Central memory CD8-positive, alpha-beta T cell (primary cell): ENCODE measurements around the gene TEAD2.
"Not testable (repeated sequence)": the region's sequence is repeated elsewhere in the genome, so short reads cannot be mapped to it uniquely, and the experiment has no call there.

ENCODE experiments used
- ATAC-seq: fragments of 150-1000 bp; cut with Tn5 transposase; replicated peaks from 2 replicates; pipeline ENCODE4 v1.10.0; 2022; ENCODE audit warnings: mild to moderate bottlenecking, moderate FRiP score, moderate number of reproducible peaks; ENCODE audit not compliant: poor library complexity, severe bottlenecking; ENCODE audit errors: extremely low read depth
- DNase-seq, 2 donors: peaks; one replicate each; pipeline ENCODE4 v3.0.0; 2021; ENCODE audit warnings: low spot score in 2 of 2
- H3K27ac Mint-ChIP-seq: one replicate; pipeline ENCODE4 v1.8.0; 2022; ENCODE audit warnings: low read depth, mild to moderate bottlenecking, moderate library complexity, mixed read lengths
- H3K27me3 Mint-ChIP-seq: one replicate; pipeline ENCODE4 v1.8.0; 2022; ENCODE audit warnings: mixed read lengths
- H3K36me3 Mint-ChIP-seq: one replicate; pipeline ENCODE4 v1.8.0; 2022; ENCODE audit warnings: mild to moderate bottlenecking, moderate library complexity, mixed read lengths; ENCODE audit not compliant: insufficient read depth
- H3K4me1 Mint-ChIP-seq: one replicate; pipeline ENCODE4 v1.8.0; 2022; ENCODE audit warnings: mixed read lengths
- H3K4me3 Mint-ChIP-seq: one replicate; pipeline ENCODE4 v1.8.0; 2022; ENCODE audit warnings: mild to moderate bottlenecking, moderate library complexity, mixed read lengths
- H3K9me3 Mint-ChIP-seq: one replicate; pipeline ENCODE4 v1.8.0; 2022; ENCODE audit warnings: mixed read lengths

The TEAD2 gene

DNA sequence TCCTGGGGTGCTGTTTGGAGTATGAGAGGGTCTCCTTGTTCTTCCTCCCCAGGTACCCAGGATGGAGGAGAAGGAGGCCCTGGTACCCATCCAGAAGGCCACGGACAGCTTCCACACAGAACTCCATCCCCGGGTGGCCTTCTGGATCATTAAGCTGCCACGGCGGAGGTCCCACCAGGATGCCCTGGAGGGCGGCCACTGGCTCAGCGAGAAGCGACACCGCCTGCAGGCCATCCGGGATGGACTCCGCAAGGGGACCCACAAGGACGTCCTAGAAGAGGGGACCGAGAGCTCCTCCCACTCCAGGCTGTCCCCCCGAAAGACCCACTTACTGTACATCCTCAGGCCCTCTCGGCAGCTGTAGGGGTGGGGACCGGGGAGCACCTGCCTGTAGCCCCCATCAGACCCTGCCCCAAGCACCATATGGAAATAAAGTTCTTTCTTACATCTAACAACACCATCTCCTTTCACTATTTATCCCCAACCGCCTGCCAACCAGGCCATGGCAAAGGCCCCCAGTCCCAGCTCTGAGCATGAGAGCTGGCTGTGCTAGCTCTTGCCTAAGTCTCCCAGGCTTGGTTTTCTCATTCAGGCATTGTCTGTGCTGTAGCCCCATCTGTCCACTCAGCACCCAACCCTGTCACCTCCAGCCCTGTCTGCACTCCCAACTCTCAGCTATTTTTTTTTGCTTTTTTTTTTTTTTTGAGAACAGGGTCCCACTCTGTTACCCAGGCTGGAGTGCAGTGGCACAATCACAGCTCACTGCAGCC, 12.6 kb upstream of the TEAD2 start:
- H3K4me3 Mint-ChIP-seq: no peak overlapping the region
- DNase-seq (no peak), ATAC-seq (no peak)
- H3K27me3 Mint-ChIP-seq: peaks cover 24% of the 10 kb centered on the region
- H3K36me3 Mint-ChIP-seq: no peaks in the 10 kb centered on the region
- no peaks in the 10 kb centered on the region for H3K4me1 Mint-ChIP-seq
- H3K27ac Mint-ChIP-seq: no peak overlapping the region
- no peaks in the 10 kb centered on the region for H3K9me3 Mint-ChIP-seq

DNA sequence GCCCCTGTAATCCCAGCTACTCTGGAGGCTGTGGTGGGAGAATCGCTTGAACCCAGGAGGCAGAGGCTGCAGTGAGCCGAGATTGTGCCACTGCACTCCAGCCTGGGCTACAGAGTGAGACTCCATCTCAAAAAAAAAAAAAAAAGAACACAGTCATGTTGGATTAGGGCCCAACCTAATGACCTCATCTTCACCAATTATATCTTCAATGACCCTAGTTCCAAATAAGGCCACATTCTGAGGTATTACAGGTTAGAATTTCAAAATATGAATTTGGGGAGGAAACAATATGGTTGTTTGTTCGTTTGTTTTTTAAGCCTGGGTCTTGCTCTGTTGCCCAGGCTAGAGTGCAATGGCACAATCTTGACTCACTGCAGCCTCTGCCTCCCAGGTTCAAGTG, 11.0 kb upstream of the TEAD2 start:
- H3K27ac Mint-ChIP-seq, H3K36me3 Mint-ChIP-seq, ATAC-seq, H3K4me1 Mint-ChIP-seq, H3K4me3 Mint-ChIP-seq, DNase-seq, H3K9me3 Mint-ChIP-seq: not testable (repeated sequence)
- peaks cover 24% of the 10 kb centered on the region for H3K27me3 Mint-ChIP-seq

DNA sequence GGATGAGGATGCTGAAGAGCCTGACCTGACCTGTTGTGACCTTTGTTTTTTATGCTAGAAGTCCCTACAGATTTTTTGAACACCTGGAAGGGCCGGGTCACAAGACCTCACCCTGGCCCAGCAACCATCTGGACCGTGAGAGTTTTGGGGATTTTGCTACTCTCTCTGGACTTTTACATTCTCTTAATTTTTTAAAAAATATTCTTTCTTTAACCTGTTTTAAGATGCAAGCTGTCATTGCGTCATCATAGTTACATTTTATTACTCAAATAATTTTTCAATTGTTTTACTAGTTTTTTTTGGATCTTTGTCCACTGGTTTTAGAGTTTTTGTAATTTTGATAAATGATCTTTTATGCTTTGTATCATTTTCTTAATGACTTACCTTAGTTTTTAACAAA, 9.0 kb upstream of the TEAD2 start:
- H3K36me3 Mint-ChIP-seq: no peaks in the 10 kb centered on the region
- DNase-seq: no peak
- H3K4me1 Mint-ChIP-seq: no peaks in the 10 kb centered on the region
- H3K27me3 Mint-ChIP-seq: peaks cover 15% of the 10 kb centered on the region
- no peak overlapping the region for H3K4me3 Mint-ChIP-seq
- ATAC-seq: no peak
- H3K27ac Mint-ChIP-seq: no peak overlapping the region
- no peaks in the 10 kb centered on the region for H3K9me3 Mint-ChIP-seq

DNA sequence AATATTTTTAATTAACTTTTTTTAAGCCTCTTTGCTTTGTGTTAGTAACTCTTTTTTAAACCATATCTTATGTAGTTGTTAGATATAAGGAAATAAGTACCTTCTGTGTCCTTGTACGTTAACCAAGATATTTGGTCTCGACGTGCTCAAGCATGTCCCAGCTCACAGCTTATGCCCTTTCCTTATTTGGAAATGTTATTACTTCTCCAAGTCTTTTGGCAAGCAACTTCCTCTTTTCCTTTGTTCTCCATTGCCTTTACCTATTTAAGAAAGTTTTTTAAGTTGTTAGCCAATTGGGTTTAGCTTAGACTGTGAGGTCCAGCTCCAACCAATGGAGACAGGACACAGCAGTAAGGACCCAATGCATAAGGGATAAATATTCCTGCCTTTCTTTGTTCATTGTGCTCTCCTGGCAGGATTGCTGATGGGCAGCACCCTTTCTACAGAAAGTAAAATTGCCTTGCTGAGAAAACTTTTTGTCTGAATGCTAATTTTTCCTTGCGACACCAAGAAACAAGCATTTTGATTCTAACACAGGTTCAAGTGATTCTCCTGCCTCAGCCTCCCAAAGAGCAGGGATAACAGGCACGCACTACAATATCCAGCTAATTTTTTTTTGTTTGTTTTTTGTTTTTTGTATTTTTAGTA, 6.6 kb upstream of the TEAD2 start:
- Mint-ChIP-seq H3K9me3 (no peaks in the 10 kb centered on the region), H3K4me3 (no peak overlapping the region), H3K27me3 (no peaks in the 10 kb centered on the region), H3K36me3 (no peaks in the 10 kb centered on the region), H3K4me1 (no peaks in the 10 kb centered on the region), H3K27ac (no peak overlapping the region)
- DNase-seq: no peak
- ATAC-seq: no peak

DNA sequence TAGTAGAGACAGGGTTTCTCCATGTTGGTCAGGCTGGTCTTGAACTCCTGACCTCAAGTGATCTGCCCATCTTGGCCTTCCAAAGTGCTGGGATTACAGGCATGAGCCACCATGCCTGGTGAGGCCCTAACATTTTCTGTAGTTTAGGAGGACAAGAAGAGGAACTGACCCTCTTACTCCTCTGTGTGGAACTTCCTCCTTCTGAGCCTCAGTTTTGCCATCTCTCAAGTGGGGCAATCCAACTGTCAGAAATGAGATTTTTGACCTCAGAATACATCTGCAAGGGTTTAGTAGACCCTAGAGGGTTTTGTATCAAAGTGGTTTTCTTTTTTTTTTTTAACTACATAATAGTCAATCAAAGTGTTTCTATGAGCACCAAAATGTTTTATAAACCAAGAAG, 3.9 kb upstream of the TEAD2 start:
- Mint-ChIP-seq H3K27ac (no peak overlapping the region), H3K36me3 (peaks cover 1% of the 10 kb centered on the region), H3K9me3 (no peaks in the 10 kb centered on the region), H3K27me3 (no peaks in the 10 kb centered on the region), H3K4me3 (no peak overlapping the region), H3K4me1 (no peaks in the 10 kb centered on the region)
- no peak for ATAC-seq
- DNase-seq: no peak

DNA sequence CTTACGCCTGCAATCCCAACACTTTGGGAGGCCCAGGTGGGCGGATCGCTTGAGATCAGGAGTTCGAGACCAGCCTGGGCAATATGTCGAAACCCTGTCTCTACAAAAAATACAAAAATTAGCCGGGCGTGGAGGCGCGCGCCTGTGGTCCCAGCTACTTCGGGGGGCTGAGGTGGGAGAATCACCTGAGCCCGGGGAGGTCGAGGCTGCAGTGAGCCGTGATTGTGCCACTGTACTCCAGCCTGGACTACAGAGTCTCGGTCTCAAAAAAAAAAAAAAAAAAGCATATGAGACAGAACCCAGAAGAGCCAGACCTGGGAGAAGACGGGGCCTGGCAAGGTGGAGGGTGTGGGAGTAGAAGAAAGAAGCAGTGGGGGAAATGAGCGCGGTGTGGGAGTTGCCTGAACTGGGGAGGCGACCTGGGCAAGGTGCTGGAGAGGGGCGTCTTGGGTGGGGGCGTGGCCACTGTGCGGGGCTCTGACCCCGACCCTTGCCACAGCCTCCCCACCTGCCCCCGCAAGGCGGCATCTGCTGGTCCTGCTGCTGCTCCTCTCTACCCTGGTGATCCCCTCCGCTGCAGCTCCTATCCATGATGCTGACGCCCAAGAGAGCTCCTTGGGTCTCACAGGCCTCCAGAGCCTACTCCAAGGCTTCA, 2.0 kb upstream of the TEAD2 start:
- no peak overlapping the region for H3K4me3 Mint-ChIP-seq
- H3K27me3 Mint-ChIP-seq: no peaks in the 10 kb centered on the region
- DNase-seq: no peak
- no peaks in the 10 kb centered on the region for H3K9me3 Mint-ChIP-seq
- peaks cover 2% of the 10 kb centered on the region for H3K36me3 Mint-ChIP-seq
- no peak for ATAC-seq
- H3K27ac Mint-ChIP-seq: no peak overlapping the region
- peaks cover 6% of the 10 kb centered on the region for H3K4me1 Mint-ChIP-seq

DNA sequence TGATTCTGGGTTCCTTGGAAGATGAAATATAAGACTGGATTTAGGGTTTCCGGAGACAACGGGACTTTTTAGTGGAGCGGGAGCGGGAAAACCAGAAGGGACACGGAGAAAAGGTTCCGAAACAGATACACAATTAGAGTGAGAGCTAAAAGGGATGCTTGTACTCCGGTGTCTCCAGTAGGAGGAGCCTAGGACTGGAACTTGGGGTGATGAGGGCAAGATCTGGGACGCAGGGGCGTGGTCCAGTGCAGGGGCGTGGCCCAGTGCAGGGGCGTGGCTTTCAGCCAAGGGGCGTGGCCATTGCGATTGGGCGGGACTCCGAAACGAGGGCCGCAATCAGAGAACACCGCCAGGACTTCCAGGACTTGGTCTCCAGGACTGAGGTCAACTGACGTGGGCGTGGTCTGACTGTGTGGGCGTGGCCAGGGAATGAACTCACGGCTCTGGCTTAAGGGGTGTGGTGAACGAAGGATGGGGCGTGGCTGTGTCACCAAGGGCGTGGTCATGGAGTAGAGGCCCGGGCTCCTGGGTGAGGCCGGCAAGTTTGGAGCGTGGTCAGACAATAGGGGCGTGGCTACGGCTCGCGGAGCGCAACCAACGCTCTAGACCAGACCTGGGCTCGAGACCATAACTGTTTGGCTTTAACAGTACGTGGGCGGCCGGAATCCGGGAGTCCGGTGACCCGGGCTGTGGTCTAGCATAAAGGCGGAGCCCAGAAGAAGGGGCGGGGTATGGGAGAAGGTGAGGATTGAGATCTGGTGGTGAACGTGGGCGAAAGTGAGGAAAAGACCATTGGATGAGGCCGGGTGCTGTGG, 1.3 kb upstream of the TEAD2 start, which contains the start of gene DKKL1:
TSS of gene DKKL1 (plus strand) at position 610 of the 815 bp plus-strand sequence. CDS start at position 732, 122 bp downstream.
- DNase-seq (peak; percentile 40 to 55), ATAC-seq (peak; percentile 68)
- Mint-ChIP-seq H3K4me3 (no peak within 1 kb of the TSS), H3K9me3 (no peaks in the 10 kb centered on the region), H3K4me1 (peaks cover 6% of the 10 kb centered on the region), H3K27ac (no peak within 1 kb of the TSS), H3K27me3 (no peaks in the 10 kb centered on the region), H3K36me3 (peaks cover 2% of the 10 kb centered on the region)

DNA sequence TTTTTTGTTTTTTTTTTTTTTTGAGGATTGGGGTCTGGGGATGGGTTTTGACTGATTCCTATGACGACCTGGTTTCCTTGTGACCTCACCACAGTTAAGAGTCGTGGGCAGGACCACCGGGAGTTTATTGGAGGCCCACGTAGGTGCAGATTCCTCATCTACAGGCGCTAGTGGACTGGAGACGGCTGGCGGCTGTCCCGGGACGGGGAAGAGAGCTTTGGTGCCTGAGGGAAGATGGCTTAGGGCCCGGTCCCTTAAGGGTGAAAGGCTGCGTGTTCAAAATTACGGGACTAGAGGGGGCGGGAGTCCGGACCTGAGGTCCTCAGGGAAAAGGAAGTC, 682 bp upstream of the TEAD2 start:
- ATAC-seq (no peak), DNase-seq (no peak)

DNA sequence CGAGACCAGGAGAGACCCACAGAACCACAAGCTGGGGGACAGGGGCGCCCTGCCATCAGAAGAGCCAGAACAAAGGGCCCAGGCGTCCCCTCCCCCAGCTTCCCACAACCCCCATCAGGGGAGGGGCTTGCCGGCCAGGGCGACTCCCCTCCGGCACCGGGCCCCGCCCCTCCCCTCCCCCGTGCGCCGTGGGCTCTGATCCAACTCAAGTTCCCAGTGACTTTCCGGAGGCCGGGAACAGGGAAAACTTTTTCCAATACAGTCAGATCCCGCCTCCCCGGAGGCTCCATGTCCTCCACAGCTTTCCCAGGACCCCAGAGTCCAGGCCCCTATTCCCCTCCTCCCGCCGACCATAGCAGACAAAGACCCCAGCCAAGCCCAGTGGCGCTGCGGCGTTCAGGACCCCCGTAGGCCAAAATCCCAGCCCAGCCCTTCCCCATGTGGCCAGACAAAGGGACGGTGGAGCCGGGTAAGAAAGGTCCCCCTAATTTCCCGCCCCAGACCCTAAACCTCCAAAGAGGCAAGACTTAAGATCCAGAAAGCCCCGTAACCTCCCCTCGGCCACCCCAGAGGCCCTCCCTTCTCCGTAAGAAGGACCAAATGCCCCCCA, 673 bp downstream of the TEAD2 start:
- DNase-seq: no peak

More for the DNA sequence above, 682 bp upstream of the TEAD2 start:
- no peak overlapping the region for H3K4me3 Mint-ChIP-seq
- H3K27me3 Mint-ChIP-seq: no peaks in the 10 kb centered on the region
- H3K9me3 Mint-ChIP-seq: no peaks in the 10 kb centered on the region
- no peak overlapping the region for H3K27ac Mint-ChIP-seq
- H3K36me3 Mint-ChIP-seq: peaks cover 2% of the 10 kb centered on the region
- H3K4me1 Mint-ChIP-seq: peaks cover 6% of the 10 kb centered on the region

DNA sequence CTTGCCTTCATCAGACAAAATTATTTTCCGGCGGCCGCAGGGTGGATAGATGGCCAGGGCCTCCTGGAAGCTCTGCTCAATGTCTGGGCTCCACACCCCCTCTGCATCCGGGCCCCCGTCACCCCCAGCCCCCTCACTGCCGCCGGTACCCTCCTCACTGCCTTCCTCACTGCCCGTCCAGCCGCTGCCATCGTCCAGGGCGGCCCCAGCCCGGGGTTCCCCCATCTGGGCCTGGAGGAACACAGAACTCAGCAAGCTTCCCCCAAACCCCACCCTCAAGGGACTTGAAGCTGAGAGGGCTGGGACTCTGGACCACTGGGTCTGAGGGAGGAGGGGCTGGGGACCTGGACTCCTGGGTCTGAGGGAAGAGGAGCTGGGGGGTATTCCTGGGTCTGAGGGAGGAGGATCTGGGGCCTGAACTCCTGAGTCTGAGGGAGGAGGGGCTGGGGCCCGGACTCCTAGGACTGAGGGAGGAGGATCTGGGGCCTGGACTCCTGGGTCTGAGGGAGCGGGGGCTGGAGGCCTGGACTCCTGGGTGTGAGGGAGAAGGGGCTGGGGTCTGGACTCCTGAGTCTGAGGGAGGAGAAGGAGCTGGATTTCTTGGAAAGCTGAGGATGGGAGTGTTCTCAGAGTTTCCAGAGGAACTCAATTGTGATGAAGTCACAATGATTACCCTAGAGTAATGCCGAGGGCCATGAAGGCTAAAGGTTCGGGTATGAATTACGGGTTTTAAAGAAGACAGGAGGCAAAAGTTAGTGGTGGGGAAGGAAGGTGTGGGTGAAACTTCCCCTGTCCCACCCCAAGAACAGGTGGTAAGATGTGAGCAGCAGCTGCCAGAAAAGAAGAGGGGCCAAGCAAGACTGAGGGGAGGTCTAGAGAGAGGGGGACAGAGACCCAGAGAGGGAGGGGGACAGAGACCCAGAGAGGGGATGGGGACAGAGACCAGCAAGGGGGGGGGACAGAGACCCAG, 2.1 kb downstream of the TEAD2 start:
- H3K36me3 Mint-ChIP-seq: peaks cover 3% of the 10 kb centered on the region
- H3K9me3 Mint-ChIP-seq: no peaks in the 10 kb centered on the region
- peaks cover 25% of the 10 kb centered on the region for H3K27me3 Mint-ChIP-seq
- no peak overlapping the region for H3K4me3 Mint-ChIP-seq
- no peak overlapping the region for H3K27ac Mint-ChIP-seq
- ATAC-seq (no peak), DNase-seq (no peak)
- H3K4me1 Mint-ChIP-seq: peaks cover 15% of the 10 kb centered on the region

More for the DNA sequence above, 673 bp downstream of the TEAD2 start:
- Mint-ChIP-seq H3K4me1 (peaks cover 6% of the 10 kb centered on the region), H3K27me3 (peaks cover 11% of the 10 kb centered on the region), H3K27ac (peak overlapping the region; percentile 46), H3K9me3 (no peaks in the 10 kb centered on the region), H3K4me3 (no peak overlapping the region), H3K36me3 (peaks cover 2% of the 10 kb centered on the region)
- ATAC-seq: no peak

DNA sequence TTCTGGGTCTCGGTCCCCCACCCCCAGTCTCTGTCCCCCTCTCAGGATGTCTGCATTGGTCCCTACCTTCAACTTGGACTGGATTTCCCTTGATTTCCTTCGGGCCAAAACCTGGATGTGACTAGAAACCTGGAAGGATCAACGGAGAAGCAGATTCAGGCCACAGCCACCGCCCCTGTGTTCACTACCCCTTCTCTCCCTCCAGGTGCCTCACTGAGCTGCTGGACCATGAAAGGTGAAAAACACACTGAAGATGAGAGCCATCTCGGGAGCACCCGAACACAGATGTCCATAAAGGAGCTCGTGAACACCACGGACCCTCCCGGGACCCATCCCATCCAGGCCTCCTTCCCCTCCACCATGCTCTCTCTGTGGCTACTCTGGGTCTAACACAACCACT, 5.0 kb downstream of the TEAD2 start:
- peaks cover 3% of the 10 kb centered on the region for H3K36me3 Mint-ChIP-seq
- DNase-seq: no peak
- no peak overlapping the region for H3K4me3 Mint-ChIP-seq
- no peaks in the 10 kb centered on the region for H3K9me3 Mint-ChIP-seq
- H3K4me1 Mint-ChIP-seq: peaks cover 15% of the 10 kb centered on the region
- ATAC-seq: no peak
- peaks cover 54% of the 10 kb centered on the region for H3K27me3 Mint-ChIP-seq
- no peak overlapping the region for H3K27ac Mint-ChIP-seq
